Ovary (tissue), 3 donors: ENCODE measurements around the gene LMAN2.

Experiments used
- EP300 ChIP-seq: sonication (generic); formaldehyde crosslinking; IDR thresholded peaks from one replicate; pipeline ENCODE4 v1.6.1; 2017; ENCODE audit warnings: antibody characterized with exemption
- POLR2A ChIP-seq: fragments of 450-650 bp; IDR thresholded peaks from one replicate; pipeline ENCODE4 v1.6.1; 2017; ENCODE audit warnings: antibody characterized with exemption, mild to moderate bottlenecking, moderate library complexity
- TF ChIP-seq, protein P1 (sequence below), 3 donors: fragments of 450-650 bp in 2 of 3; fragments of 200-600 bp in 1 of 3; IDR thresholded peaks; one replicate each; pipeline versions ENCODE4 v1.5.1 to v1.8.0; 2016 to 2022; ENCODE audit warnings: antibody characterized with exemption in 3 of 3, mild to moderate bottlenecking in 1 of 3
- donor health status: DM: no; HTN: no; CAD: no.

GRCh38 chr5:177334155-177334551, 17.3 kb downstream of the LMAN2 start:
- TF ChIP-seq, protein P1, sequence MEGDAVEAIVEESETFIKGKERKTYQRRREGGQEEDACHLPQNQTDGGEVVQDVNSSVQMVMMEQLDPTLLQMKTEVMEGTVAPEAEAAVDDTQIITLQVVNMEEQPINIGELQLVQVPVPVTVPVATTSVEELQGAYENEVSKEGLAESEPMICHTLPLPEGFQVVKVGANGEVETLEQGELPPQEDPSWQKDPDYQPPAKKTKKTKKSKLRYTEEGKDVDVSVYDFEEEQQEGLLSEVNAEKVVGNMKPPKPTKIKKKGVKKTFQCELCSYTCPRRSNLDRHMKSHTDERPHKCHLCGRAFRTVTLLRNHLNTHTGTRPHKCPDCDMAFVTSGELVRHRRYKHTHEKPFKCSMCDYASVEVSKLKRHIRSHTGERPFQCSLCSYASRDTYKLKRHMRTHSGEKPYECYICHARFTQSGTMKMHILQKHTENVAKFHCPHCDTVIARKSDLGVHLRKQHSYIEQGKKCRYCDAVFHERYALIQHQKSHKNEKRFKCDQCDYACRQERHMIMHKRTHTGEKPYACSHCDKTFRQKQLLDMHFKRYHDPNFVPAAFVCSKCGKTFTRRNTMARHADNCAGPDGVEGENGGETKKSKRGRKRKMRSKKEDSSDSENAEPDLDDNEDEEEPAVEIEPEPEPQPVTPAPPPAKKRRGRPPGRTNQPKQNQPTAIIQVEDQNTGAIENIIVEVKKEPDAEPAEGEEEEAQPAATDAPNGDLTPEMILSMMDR (IDR thresholded peaks at IDR 0.05) = no peak
- no peak for TF ChIP-seq POLR2A
- TF ChIP-seq EP300 = no peak
